ENCODE data around the gene CLEC4M. TPM values are rescaled to one million over a fixed set of nuclear protein-coding genes. Genes with fewer than 3 reads are reported as not detected.
"Not testable (repeated sequence)": the region's sequence is repeated elsewhere in the genome, so short reads cannot be mapped to it uniquely, and the experiment has no call there.

Gene CLEC4M
- total RNA-seq, 1 donor from 2014 or later = 5.8 TPM

GRCh38 chr19:7789447-7789846 is 26.4 kb downstream of the CLEC4M start:
- ATAC-seq = peak; percentile 10 to 18
- intact Hi-C loops (cut with DNase I) = no loop called here
- peak overlapping the region; percentile 29 for H3K4me3 ChIP-seq
- H3K27me3 ChIP-seq (ENCODE audit: low read depth) = peaks cover 41% of the 10 kb centered on the region
- no peaks in the 10 kb centered on the region for H3K9me3 ChIP-seq
- peaks cover 4% of the 10 kb centered on the region for H3K4me1 ChIP-seq
- no peaks in the 10 kb centered on the region for H3K36me3 ChIP-seq
- no peak for TF ChIP-seq CTCF (IDR thresholded peaks at IDR 0.05)
- DNase-seq = no peak
- no peak overlapping the region for H3K27ac ChIP-seq

DNA sequence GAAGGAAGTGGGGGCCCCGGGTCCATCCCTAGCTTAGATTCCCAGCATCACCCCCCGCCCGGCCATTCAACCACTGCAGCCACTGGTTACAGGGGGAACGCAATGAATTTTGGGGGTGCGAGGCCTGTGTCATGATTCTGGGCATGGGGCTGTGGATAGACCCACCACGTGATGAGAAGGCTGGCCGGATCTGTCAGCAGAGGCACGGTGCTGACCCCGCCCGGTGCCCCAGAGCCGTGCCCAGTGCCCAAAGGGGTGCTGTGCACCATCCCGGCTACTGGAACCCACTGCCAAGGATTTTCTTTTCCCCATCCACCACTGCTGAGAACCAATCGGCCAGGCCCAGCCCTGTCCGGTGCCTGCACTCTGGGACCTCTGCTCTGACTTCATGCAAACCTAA is 27.4 kb downstream of the CLEC4M start:
- ATAC-seq (no peak), DNase-seq (no peak)
- TF ChIP-seq CTCF (IDR thresholded peaks at IDR 0.05) = no peak
- Histone ChIP-seq H3K4me1 (peaks cover 4% of the 10 kb centered on the region), H3K36me3 (no peaks in the 10 kb centered on the region), H3K27me3 (ENCODE audit: low read depth) (peaks cover 41% of the 10 kb centered on the region), H3K27ac (no peak overlapping the region), H3K4me3 (no peak overlapping the region), H3K9me3 (no peaks in the 10 kb centered on the region)
- intact Hi-C loops (cut with DNase I) = no loop called here

- peaks cover 35% of the 10 kb centered on the region for H3K27me3 ChIP-seq (ENCODE audit: low read depth)
- intact Hi-C loops (cut with DNase I) = no loop called here
- H3K4me1 ChIP-seq = peaks cover 4% of the 10 kb centered on the region
- no peak overlapping the region for H3K27ac ChIP-seq
- ATAC-seq = no peak
- H3K4me3 ChIP-seq = no peak overlapping the region
- TF ChIP-seq CTCF (IDR thresholded peaks at IDR 0.05) = no peak
- H3K9me3 ChIP-seq = no peaks in the 10 kb centered on the region
- no peak for DNase-seq
- no peaks in the 10 kb centered on the region for H3K36me3 ChIP-seq
Observed at GRCh38 chr19:7792281-7792680, 29.2 kb downstream of the CLEC4M start.

- H3K4me3 ChIP-seq; H3K36me3 ChIP-seq; ATAC-seq; intact Hi-C loops (cut with DNase I); H3K27ac ChIP-seq; H3K4me1 ChIP-seq; H3K9me3 ChIP-seq; DNase-seq: not testable (repeated sequence)
- peaks cover 31% of the 10 kb centered on the region for H3K27me3 ChIP-seq (ENCODE audit: low read depth)
Observed at GRCh38 chr19:7792701-7793100, 29.7 kb downstream of the CLEC4M start.

DNA sequence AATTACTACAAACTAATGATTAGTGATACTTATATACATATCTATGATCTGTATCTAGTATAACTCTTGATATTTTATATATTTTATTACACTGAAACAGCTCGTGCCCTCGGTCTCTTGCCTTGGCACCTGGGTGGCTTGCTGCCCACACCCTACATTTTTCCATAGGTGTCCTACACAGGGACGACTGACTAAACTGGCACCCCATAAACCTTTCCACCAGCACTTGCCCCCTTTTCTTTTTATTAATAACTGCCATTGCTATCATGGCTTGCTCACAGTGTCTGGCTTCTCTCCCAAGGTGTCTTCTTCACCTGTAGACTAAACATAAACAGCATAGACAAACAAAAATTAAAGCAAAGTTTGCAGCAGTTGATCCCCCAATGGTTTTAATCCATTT is 30.4 kb downstream of the CLEC4M start:
- Histone ChIP-seq H3K9me3 (no peaks in the 10 kb centered on the region), H3K4me3 (no peak overlapping the region), H3K27me3 (ENCODE audit: low read depth) (peaks cover 23% of the 10 kb centered on the region), H3K36me3 (no peaks in the 10 kb centered on the region), H3K27ac (no peak overlapping the region), H3K4me1 (peaks cover 4% of the 10 kb centered on the region)
- TF ChIP-seq CTCF (IDR thresholded peaks at IDR 0.05) = no peak
- intact Hi-C loops (cut with DNase I) = no loop called here
- DNase-seq = no peak
- no peak for ATAC-seq

DNA sequence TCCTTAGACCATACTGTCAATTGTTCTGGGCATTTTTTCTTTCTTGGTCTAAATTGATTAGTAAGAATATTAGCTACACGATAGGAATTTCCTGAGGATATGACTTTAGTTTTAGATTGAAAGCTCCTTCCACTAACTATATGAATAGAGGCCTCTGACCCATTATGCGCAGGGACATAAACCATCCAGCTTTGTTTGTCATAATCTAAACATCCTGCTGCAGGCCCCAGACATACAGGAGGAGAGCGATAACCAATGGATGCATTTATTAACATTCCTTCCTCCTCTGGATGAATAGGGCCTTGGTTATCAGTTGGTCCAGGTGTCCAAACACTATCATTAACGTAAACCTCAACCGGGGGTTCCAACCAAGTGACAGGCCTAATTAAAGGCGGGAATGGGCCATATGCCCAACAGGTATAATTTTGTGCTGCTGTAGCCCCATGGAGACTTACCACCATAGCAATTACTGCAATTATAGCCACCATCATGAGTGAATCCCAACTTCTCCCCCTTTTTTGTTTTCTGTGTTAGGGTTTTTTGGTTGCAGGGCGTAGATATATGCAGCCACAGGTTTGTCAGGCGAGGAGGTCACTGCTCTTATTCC is 32.6 kb downstream of the CLEC4M start:
- Histone ChIP-seq H3K36me3 (no peaks in the 10 kb centered on the region), H3K4me3 (no peak overlapping the region), H3K9me3 (no peaks in the 10 kb centered on the region), H3K27me3 (ENCODE audit: low read depth) (peaks cover 5% of the 10 kb centered on the region), H3K4me1 (peaks cover 12% of the 10 kb centered on the region), H3K27ac (no peak overlapping the region)
- ATAC-seq (no peak), DNase-seq (no peak)
- no peak for TF ChIP-seq CTCF (IDR thresholded peaks at IDR 0.05)
- intact Hi-C loops (cut with DNase I) = no loop called here

Measured in lower lobe of right lung (tissue), 2 donors.